ENCODE results near the gene ITPR2.

GRCh38 chr12:26623136-26623535 is 209.9 kb downstream of the ITPR2 start:
- TF ChIP-seq HDAC6 (IDR thresholded peaks at IDR 0.05; ENCODE audit: low read depth, low read length) (no peak), ZBTB3 (CRISPR knock-in tag; IDR thresholded peaks at IDR 0.05; ENCODE audit: borderline replicate concordance, low read depth) (no peak), HNF4G (IDR thresholded peaks at IDR 0.05; ENCODE audit: borderline replicate concordance, low read depth, low read length) (no peak), HNF4G (CRISPR knock-in tag; IDR thresholded peaks at IDR 0.05; ENCODE audit: borderline replicate concordance, low read depth) (no peak), CTCF (CRISPR knock-in tag; IDR thresholded peaks at IDR 0.05) (no peak)
